Neutrophil (primary cell): Measurements from ENCODE around the gene ANKS1B.

Experiments
- H3K27ac ChIP-seq: fragments of 200-600 bp; sonication (generic); 2 replicates; pipeline ENCODE4 v1.5.1; 2016; ENCODE audit warnings: mild to moderate bottlenecking, moderate library complexity
- H3K27me3 ChIP-seq: fragments of 200-600 bp; sonication (generic); 2 replicates; pipeline ENCODE4 v1.6.0; 2016; ENCODE audit warnings: mild to moderate bottlenecking
- H3K36me3 ChIP-seq: fragments of 200-600 bp; sonication (generic); 2 replicates; pipeline ENCODE4 v1.5.1; 2017
- H3K4me1 ChIP-seq, 2 experiments: fragments of 200-600 bp in 1 of 2; sonication (generic) in 1 of 2; 1 replicate in 1 of 2; 2 replicates in 1 of 2; pipeline versions ENCODE4 v1.5.1 to v1.6.1; 2013 to 2016; ENCODE audit warnings: low read depth in 1 of 2, low read length in 1 of 2, mild to moderate bottlenecking in 1 of 2, moderate library complexity in 1 of 2; ENCODE audit not compliant: control insufficient read depth in 1 of 2, insufficient read depth in 1 of 2
- H3K4me3 ChIP-seq, 2 experiments: fragments of 200-600 bp in 1 of 2; sonication (generic) in 1 of 2; 1 replicate in 1 of 2; 2 replicates in 1 of 2; pipeline ENCODE4 v1.5.1; 2013 to 2016; ENCODE audit warnings: low read depth in 1 of 2, low read length in 1 of 2, mild to moderate bottlenecking in 1 of 2, moderate library complexity in 1 of 2
- H3K9me3 ChIP-seq: fragments of 200-600 bp; sonication (generic); 2 replicates; pipeline ENCODE4 v1.5.1; 2016
- CTCF ChIP-seq: fragments of 200-600 bp; sonication (generic); IDR thresholded peaks from 2 replicates; pipeline ENCODE4 v1.5.1; 2016; ENCODE audit warnings: antibody characterized with exemption

The ANKS1B gene

GRCh38 chr12:99170461-99170860 lies 814.3 kb downstream of the ANKS1B start:
- H3K36me3 ChIP-seq, result no peaks in the 10 kb centered on the region
- H3K4me1 ChIP-seq, result no peaks in the 10 kb centered on the region
- H3K9me3 ChIP-seq, result no peaks in the 10 kb centered on the region
- H3K27ac ChIP-seq, result no peak overlapping the region
- H3K4me3 ChIP-seq, result no peak overlapping the region
- no peak for TF ChIP-seq CTCF
- H3K27me3 ChIP-seq, result no peaks in the 10 kb centered on the region

GRCh38 chr12:99170037-99170436 lies 814.7 kb downstream of the ANKS1B start:
- no peak overlapping the region for H3K4me3 ChIP-seq
- H3K4me1 ChIP-seq, result no peaks in the 10 kb centered on the region
- no peaks in the 10 kb centered on the region for H3K27me3 ChIP-seq
- H3K9me3 ChIP-seq, result no peaks in the 10 kb centered on the region
- no peak overlapping the region for H3K27ac ChIP-seq
- no peak for TF ChIP-seq CTCF
- H3K36me3 ChIP-seq, result no peaks in the 10 kb centered on the region

DNA sequence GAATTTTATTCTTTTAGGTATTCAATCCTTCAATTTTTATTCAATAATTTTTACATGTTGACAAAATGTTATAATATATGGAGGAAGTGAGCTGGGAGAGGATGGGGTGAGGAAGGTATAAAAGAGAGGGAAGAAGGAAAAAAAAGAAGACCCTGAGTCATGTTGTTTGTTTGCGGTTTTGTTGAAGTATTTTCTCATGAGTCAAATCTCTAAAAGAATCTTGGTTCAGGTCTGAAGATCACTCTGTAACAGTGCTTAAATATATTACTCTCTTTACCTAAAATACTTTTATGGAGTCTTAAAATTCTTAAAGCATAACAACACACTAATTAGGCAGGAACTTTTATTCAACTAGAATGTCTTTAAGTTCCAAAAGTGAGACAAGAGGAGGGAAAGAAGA lies 826.8 kb downstream of the ANKS1B start:
- Histone ChIP-seq H3K36me3 (no peaks in the 10 kb centered on the region), H3K27me3 (no peaks in the 10 kb centered on the region), H3K9me3 (no peaks in the 10 kb centered on the region), H3K4me1 (no peaks in the 10 kb centered on the region), H3K4me3 (no peak overlapping the region), H3K27ac (no peak overlapping the region)
- TF ChIP-seq CTCF, result no peak

DNA sequence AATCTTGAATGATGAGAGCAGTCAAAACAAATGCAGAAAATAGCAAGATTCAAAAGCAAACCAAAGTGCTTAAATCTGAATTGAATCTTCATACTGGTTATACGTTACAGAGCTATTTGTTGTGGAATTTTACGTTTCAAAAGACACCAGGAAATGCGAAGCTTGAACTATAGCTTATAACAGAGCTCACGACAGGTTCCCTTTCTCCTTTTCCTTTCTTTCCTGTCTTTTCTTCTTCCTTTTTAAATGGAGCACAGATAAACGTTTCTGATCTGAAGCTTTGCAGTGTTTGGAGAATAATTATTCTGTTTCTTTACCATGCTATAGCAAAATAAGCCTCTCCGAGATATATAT lies 829.8 kb downstream of the ANKS1B start:
- H3K27me3 ChIP-seq, result no peaks in the 10 kb centered on the region
- no peak overlapping the region for H3K27ac ChIP-seq
- TF ChIP-seq CTCF, result no peak
- H3K4me3 ChIP-seq, result no peak overlapping the region
- no peaks in the 10 kb centered on the region for H3K36me3 ChIP-seq
- H3K4me1 ChIP-seq, result no peaks in the 10 kb centered on the region
- H3K9me3 ChIP-seq, result no peaks in the 10 kb centered on the region

GRCh38 chr12:99154216-99154982 lies 830.3 kb downstream of the ANKS1B start:
- TF ChIP-seq CTCF, result no peak
- Histone ChIP-seq H3K4me1 (no peaks in the 10 kb centered on the region), H3K4me3 (no peak overlapping the region), H3K9me3 (no peaks in the 10 kb centered on the region), H3K27me3 (no peaks in the 10 kb centered on the region), H3K36me3 (no peaks in the 10 kb centered on the region), H3K27ac (no peak overlapping the region)

DNA sequence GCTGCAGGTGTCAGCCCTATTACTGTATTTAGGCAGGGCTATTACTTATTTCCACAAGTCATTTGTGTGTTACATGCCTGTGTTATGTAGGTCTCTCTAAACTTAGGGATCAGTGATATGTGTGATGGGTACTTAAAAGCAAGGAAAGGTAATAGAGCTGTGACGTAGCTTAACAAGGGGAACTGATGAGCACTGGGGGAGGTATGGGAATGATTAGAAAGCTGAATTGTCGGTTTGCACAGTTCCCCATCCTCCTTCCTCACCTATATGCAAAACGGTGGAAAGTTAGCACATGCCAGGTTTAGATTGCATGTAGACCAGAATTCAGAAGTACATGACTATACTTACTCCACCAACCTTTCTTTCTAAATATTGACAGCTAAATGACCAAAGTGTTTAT lies 831.4 kb downstream of the ANKS1B start:
- no peak for TF ChIP-seq CTCF
- H3K4me1 ChIP-seq, result no peaks in the 10 kb centered on the region

More for the DNA sequence above, 831.4 kb downstream of the ANKS1B start:
- H3K9me3 ChIP-seq, result no peaks in the 10 kb centered on the region
- H3K36me3 ChIP-seq, result no peaks in the 10 kb centered on the region
- H3K27me3 ChIP-seq, result no peaks in the 10 kb centered on the region
- no peak overlapping the region for H3K27ac ChIP-seq
- H3K4me3 ChIP-seq, result no peak overlapping the region
